Right renal cortex interstitium (tissue), 3 donors: ENCODE data around the gene ADCY3. TPM values are rescaled to one million over a fixed set of nuclear protein-coding genes. Genes with fewer than 3 reads are reported as not detected.

ENCODE experiments used
- DNase-seq, 3 donors: peaks; one replicate each; pipeline ENCODE4 v3.0.0-alpha.2; 2013; ENCODE audit warnings: low read depth in 3 of 3, low spot score in 2 of 3
- polyA plus RNA-seq, 3 donors: library from polyadenylated mRNA; unstranded; fragments of 120-200 nt; gene quantifications; one replicate each; pipeline ENCODE4 v1.2.1, GENCODE V29; 2013; ENCODE audit not compliant: insufficient read length in 3 of 3

The ADCY3 gene
- polyA plus RNA-seq, 3 donors = 22.8 to 25.4 (median 24.3) TPM

GRCh38 chr2:24908461-24908901 is 11.6 kb downstream of the ADCY3 start:
- DNase-seq = no peak

- DNase-seq = no peak
These were observed 12.9 kb downstream of the ADCY3 start for GRCh38 chr2:24907116-24907515.

DNA sequence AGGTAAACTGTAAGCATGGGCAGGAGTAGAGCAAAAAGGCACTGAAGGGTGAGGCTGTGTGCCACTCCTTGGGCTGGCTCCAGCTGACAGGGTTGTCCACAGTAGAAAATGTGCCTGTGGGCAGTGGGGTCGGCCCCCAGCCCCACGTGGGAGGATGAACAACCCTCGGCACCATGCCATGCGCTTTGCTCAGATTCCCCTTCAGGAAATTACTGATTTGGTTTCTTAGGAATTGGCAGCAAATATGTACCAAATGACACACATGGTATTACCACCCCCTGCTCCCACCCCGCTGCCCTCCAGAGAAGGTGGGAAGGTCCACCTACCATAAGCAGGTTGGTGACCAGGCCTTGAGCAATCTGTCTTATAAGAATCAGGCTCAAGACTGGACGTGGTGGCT is 13.6 kb downstream of the ADCY3 start:
- DNase-seq = no peak

DNA sequence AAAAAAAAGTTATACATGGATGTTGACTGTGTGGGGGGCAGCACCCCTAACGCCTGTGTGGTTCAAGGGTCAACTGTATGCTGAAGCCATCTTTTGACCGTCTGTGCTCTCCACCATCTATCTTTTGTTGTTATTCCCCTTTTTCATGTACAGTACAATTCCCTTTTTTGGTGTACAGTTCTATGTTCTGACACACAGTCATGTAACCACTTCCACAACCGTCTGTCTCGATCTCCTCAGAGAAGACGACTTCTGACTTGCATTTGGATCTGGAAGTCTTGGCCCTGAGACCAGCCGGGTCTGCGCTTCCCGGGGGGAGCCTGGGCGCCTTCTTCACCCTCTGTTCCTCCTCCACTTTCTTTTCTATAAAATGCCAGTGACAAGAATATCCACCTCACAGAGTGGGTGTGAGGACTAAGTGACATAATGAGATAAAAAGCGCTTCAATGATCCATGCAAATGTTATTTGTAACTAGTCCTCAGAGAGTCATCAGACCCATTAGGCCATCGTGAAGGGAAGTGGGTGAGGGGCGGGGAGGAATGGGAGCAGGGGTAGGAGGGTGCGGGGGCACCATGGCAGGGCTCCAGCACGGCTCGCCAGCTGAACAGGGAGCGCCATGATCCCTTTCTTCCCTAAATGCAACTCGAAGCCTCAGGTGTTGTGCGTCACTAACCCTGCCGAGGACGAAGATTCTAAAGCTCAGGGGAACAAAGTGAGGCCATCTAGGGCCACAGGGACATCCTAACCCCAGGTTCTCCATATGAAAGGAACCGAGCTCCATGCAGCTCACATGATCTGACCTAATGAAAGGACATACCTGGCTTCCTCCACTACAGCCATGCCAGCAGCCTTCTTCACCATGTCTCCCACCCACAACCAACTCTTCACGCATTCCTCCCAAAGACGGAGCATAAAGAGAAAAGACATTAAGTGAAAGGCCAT is 16.6 kb downstream of the ADCY3 start:
- no peak for DNase-seq

GRCh38 chr2:24899361-24899910 is 20.6 kb downstream of the ADCY3 start:
- DNase-seq = no peak

DNA sequence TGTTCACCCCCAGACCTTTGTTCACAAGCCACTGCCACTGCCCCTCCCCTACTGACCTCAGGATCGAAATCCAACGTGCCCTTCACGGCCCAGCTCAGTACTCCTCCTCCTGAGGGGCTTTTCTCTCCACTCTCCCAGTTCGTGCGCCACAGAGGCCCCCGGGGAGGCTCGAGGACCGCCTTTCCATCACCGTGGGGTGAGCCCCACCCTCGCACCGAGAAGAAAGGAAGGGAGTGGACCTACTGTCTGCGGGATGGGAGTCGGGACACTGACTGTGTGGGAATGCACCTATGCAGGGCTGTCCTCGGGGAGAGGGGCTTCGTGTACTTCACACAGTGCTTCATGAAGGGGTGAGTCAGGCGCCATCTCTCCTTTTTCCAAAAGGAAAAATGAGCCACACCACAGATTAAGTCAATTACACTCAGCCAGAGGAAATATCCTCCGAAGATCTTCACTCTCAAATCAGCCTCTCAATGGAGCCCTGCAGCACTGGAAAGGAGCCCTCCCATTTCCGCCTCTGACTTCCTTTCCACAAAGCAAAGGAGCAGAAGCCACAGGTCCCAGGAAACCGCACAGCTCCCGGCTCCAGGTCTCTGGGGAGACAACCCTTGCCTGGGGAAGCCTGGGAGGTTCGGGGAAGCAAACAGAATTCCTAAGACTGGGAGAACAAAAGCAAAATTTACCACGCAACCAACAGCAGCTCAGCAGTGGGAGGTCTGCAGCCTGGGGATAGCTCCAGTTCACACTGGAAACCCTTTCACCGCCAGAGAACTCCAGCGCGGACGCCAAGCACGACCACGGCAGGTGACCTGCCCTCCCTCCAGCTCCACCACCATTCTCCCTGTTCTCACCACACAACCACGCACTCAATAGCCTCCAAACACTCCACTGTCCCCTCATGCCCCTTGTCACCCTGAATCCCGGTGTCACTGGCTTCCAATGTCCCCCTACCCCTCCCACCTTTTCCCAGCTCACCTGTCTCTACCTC is 21.6 kb downstream of the ADCY3 start:
- DNase-seq = no peak

- no peak for DNase-seq
These were observed 25.3 kb downstream of the ADCY3 start for GRCh38 chr2:24894750-24895149.

GRCh38 chr2:24893934-24894333 is 26.1 kb downstream of the ADCY3 start:
- no peak for DNase-seq

DNA sequence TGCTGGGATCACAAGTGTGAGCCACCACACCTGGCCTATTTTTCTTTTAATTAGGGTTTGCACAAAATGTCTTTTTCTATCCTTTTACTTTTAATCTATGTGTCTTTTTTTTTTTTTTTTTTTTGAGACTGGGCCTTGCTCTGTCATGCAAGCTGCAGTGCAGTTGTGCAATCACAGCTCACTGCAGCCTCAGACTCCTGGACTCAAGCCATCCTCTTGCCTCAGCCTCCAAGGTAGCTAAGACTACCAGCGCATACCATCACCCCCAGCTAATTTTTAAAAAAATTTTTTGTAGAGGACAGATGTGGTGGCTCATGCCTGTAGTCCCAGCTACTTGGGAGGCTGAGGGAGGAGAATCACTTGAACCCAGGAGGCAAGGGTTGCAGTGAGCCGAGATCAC is 27.1 kb downstream of the ADCY3 start:
- no peak for DNase-seq

DNA sequence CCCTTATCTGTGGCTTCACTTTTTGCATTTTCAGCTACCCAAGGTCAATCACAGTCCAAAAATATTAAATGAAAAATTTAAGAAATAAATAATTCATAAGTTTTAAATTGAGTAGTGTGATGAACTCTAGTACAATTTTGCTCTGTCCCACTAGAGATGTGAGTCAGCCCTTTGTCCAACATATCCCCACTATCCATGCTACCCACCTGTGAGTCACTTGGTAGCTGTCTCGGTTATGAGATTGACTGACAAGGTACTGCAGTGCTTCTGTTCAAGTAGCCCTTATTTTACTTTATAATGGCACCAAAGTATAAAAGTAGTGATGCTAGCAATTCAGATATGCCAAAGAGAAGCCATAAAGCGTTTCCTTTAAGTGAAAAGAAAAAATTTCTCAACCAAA is 28.8 kb downstream of the ADCY3 start:
- no peak for DNase-seq

DNA sequence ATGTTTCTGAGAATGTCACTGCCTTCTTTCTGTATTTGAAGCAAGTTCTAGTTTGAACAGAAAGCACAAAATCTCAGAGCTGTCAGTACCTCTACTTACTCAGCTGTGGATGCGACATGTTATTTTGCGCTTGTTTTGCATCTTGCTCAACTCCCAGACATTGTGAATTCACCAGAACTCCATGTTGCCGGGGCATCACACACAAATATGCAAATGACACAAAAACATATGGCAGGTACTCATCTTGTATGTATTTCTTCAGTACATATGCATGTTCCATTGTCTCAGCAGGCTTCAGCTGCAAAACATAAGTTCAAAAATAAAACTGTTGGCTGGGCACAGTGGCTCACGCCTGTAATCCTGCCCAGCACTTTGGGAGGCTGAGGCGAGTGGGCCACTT is 30.8 kb downstream of the ADCY3 start:
- no peak for DNase-seq

- no peak for DNase-seq
These were observed 31.9 kb downstream of the ADCY3 start for GRCh38 chr2:24888177-24888576.

DNA sequence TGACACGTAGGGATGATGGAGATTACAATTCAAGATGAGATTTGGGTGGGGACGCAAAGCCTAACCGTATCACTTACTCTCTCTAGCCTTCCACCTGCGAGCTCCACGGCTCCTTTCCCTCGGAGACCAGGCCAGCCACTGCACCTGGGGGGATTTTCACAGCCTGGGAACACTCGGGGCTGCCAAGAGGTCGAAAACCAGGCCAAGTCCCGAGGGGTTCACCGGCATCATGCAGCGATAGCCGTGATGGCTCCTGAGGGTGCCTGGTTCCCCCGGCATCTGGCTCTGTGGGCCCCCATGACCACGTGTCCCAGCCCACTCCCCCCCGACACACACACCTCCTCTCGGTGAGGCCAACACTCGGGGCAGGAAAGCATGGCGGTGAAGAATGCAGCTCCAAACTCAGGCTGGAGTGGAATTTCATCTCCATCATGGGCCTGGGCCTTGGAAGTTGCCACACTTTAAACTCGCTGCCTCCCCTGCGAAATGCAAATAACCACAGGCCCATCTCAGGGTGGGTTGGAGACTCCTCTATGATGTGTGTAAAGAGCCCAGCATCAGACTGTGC is 32.6 kb downstream of the ADCY3 start:
- no peak for DNase-seq

DNA sequence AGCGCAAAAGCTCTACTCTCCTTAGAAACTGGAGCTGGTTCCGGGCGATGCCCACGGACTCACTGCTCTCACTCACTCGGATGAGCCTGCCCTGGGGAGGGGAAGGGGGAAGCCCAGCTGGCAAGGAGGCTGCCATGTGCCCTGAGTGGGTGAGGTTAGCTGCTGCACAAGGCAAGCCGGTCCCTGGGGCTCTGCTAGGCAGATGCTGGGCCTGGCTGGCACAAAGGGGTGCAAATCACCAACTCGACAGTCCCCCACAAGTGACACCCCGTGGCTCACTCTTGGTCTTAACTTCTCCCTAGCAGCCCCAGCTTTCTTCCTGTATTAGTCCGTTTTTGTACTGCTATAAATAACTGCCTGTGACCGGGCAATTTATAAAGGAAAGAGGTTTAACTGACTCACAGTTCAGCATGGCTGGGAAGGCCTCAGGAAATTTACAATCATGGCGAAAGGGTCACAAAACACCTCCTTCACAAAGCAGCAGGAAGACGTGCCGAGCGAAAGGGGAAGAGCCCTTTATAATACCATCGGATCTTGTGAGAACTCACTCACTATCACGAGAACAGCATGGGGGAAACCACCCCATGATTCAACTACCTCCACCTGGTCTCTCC is 33.2 kb downstream of the ADCY3 start:
- peak in 2 of 3 donors; percentile 10 to 27 for DNase-seq

DNA sequence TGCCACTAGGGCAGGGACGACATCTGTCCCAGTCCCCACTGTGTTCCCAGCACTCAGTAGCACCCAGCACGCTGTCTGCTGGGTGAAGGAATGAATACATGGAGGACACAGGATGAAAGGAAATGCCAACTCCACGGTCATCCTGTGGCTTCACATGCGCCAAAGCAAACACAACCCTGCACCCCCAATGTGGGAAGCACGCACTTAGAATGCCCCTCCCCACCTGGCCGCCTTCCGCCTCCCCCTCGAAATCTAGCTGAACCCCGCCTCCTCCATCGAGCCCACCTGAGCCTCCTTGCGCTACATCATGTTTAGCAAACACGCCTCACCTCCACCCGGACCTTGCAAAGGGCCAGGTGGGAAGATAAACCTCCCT is 33.9 kb downstream of the ADCY3 start:
- DNase-seq = no peak

DNA sequence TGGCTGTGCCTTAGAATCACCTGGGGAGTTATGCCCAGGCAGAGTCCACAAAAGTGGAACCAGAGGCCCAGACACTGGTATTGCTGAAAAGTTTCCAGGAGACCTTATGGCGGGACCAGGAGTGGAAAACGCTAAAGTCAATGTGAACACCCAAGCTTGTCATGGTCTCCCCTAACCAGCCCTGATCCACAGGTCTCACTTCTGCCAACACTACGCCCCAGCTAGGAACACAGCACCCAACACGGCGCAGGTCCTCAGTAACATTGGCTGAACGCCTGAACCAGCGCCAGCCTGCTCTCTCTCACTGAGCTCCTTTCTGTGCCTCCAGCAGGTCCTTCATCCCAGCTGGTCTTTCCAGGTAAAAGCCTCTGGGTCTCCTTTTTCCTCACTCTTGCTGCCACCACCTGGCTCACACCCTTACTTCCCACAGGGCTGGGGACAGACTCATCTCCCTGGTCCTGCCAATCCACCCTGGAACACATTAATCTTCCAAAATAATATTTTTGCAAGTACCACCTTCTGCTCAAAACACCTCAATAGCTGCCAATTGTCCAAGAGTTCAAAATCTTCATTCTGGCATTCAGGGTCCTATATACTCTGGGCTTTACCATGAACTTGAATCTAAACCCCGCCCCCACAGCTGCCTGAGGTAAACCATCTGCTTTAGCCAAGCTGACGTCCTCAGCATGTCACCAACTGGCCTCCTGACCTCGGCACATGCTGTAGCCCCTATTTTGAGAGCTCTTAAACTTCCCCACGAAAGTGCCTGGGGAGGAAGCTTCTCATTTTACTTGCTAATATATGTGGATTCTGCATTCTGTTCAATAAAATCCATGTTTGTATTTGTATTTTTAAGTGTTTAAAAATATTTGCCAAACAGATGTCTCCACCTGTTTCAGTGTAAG is 34.6 kb downstream of the ADCY3 start:
- peak; percentile 57 to 73 (median 59) for DNase-seq

DNA sequence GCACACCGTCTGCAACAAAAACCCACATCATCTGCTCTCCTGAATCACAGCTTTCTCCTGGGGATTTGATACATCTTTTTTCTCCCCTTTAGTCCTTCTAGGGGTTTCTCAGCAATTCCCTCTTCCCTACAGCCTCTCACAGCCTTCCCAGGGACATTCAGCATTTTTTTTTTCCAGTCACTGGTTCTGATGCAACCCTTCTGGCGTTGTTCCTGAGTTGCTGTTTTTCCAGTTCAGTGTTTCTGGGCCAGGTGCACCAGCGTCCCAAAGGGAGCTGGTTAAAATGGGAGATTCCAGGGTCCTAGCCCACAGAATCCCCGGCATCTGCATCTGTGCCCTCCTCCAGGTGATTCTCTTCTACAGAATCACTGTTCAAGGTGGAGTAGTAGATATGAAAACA is 36.1 kb downstream of the ADCY3 start:
- no peak for DNase-seq

- DNase-seq = no peak
These were observed 38.4 kb downstream of the ADCY3 start for GRCh38 chr2:24881623-24882022.

GRCh38 chr2:24881158-24881557 is 38.9 kb downstream of the ADCY3 start:
- no peak for DNase-seq
